Chondrocyte (in vitro differentiated cells): ENCODE measurements around the gene METTL25B. TPM values are rescaled to one million over a fixed set of nuclear protein-coding genes. Genes with fewer than 3 reads are reported as not detected.

Experiments used
- DNase-seq: peaks from one replicate; pipeline ENCODE4 v3.0.0; 2021; ENCODE audit warnings: mixed read lengths, low spot score
- H3K27ac Mint-ChIP-seq: one replicate; pipeline ENCODE4 v1.8.0; 2021; ENCODE audit warnings: mild to moderate bottlenecking, moderate library complexity, mixed read lengths; ENCODE audit not compliant: unreplicated experiment
- H3K27me3 Mint-ChIP-seq: 2 replicates; pipeline ENCODE4 v1.8.0; 2021; ENCODE audit warnings: low read depth, mixed read lengths
- H3K36me3 Mint-ChIP-seq: 2 replicates; pipeline ENCODE4 v1.8.0; 2021; ENCODE audit warnings: low read depth, mixed read lengths
- H3K4me1 Mint-ChIP-seq: 2 replicates; pipeline ENCODE4 v1.8.0; 2021; ENCODE audit warnings: low read depth, mild to moderate bottlenecking, mixed read lengths
- H3K4me3 Mint-ChIP-seq: one replicate; pipeline ENCODE4 v1.8.0; 2021; ENCODE audit warnings: mild to moderate bottlenecking, moderate library complexity, mixed read lengths; ENCODE audit not compliant: unreplicated experiment
- H3K9me3 Mint-ChIP-seq: 2 replicates; pipeline ENCODE4 v1.8.0; 2021; ENCODE audit warnings: low read depth, mixed read lengths
- total RNA-seq: library from RNA; stranded (reverse); gene quantifications from 3 replicates; pipeline ENCODE4 v1.2.1, GENCODE V29; 2021
- TF ChIP-seq, protein P1 (sequence below): fragments of 200-600 bp; sonication (generic); IDR thresholded peaks from 2 replicates; pipeline ENCODE4 v1.5.0; 2021; ENCODE audit warnings: antibody characterized with exemption, mild to moderate bottlenecking, moderate library complexity

Gene METTL25B
- total RNA-seq, 1 donor from 2014 or later, result 11.4 TPM

DNA sequence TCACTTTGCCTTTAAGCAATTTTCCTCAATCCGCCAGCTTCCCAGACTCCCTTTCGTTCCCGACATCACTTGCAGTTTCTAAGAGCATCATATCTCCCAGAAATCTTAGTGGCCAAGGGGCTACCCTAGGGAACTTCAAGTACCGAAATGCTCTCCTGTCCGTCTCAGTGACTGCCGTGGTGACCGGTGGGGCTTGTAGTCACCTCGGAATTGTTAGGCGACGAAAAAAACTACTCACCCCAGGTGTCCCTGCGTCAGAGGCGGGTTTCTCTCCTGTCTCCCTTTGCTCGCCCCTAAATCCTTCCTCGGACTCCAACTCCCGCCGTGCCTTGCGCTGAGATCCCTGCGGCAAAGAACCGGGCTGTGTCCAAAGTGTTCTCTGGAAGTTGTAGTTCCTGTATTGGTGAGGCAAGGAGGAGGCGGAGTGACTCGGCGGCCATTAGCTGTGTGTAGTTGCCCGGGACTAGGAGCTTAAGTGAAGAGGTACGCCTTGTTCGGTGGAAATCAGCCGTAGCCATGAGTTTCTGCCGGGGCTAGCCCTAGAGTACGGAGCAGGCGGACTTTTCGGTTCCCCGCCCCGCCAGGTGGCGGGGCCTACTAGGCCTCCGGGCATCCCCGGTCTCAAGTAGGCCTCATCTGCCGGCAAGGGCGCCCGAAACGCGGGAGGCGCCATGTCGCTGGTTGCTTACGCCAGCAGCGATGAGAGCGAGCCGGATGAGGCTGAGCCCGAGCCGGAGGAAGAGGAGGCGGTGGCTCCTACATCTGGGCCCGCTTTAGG is 39.0 kb downstream of the METTL25B start, which contains the start of gene PRCC:
Gene PRCC, plus strand, starts transcription at position 435 of the 778 bp plus-strand sequence. Its CDS starts 237 bp downstream, at position 672.
- TF ChIP-seq, protein P1, sequence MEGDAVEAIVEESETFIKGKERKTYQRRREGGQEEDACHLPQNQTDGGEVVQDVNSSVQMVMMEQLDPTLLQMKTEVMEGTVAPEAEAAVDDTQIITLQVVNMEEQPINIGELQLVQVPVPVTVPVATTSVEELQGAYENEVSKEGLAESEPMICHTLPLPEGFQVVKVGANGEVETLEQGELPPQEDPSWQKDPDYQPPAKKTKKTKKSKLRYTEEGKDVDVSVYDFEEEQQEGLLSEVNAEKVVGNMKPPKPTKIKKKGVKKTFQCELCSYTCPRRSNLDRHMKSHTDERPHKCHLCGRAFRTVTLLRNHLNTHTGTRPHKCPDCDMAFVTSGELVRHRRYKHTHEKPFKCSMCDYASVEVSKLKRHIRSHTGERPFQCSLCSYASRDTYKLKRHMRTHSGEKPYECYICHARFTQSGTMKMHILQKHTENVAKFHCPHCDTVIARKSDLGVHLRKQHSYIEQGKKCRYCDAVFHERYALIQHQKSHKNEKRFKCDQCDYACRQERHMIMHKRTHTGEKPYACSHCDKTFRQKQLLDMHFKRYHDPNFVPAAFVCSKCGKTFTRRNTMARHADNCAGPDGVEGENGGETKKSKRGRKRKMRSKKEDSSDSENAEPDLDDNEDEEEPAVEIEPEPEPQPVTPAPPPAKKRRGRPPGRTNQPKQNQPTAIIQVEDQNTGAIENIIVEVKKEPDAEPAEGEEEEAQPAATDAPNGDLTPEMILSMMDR, result peak; percentile 42
- peaks cover 34% of the 10 kb centered on the region for H3K4me1 Mint-ChIP-seq
- H3K4me3 Mint-ChIP-seq, result no peak within 1 kb of the TSS
- H3K9me3 Mint-ChIP-seq, result no peaks in the 10 kb centered on the region
- peaks cover 6% of the 10 kb centered on the region for H3K36me3 Mint-ChIP-seq
- H3K27me3 Mint-ChIP-seq, result no peaks in the 10 kb centered on the region
- DNase-seq, result peak; percentile 98
- H3K27ac Mint-ChIP-seq, result no peak within 1 kb of the TSS

DNA sequence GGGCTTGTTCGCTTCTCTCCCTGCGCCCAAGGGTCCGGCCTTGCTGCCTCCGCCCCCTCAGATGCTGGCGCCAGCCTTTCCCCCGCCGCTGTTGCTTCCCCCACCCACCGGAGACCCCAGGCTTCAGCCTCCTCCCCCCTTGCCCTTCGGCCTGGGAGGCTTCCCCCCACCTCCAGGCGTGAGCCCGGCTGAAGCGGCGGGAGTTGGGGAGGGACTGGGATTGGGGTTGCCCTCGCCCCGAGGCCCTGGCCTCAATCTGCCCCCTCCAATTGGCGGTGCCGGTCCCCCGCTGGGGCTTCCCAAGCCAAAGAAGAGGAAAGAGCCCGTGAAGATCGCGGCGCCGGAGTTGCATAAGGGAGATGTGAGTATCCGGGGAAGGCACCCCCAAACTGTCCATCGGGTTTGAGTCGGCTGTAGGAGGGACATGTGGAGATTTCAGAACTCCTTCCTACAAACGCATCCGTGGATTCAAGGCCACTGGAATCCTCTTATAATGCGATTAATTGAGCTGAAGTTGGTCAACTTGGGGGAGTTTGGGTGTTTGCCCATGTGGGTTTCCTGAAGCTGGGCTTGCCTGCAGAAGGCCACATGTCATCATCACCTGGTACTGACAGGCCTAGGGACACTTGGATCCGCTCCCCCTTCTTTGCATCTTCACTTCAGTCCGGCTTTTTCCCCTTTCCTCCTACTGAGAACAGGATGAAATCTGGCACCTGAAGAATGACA is 39.8 kb downstream of the METTL25B start:
- Mint-ChIP-seq H3K27ac (no peak overlapping the region), H3K4me1 (peaks cover 41% of the 10 kb centered on the region), H3K9me3 (no peaks in the 10 kb centered on the region), H3K4me3 (no peak overlapping the region), H3K27me3 (no peaks in the 10 kb centered on the region), H3K36me3 (peaks cover 6% of the 10 kb centered on the region)
- TF ChIP-seq, protein P1, result no peak
- no peak for DNase-seq

DNA sequence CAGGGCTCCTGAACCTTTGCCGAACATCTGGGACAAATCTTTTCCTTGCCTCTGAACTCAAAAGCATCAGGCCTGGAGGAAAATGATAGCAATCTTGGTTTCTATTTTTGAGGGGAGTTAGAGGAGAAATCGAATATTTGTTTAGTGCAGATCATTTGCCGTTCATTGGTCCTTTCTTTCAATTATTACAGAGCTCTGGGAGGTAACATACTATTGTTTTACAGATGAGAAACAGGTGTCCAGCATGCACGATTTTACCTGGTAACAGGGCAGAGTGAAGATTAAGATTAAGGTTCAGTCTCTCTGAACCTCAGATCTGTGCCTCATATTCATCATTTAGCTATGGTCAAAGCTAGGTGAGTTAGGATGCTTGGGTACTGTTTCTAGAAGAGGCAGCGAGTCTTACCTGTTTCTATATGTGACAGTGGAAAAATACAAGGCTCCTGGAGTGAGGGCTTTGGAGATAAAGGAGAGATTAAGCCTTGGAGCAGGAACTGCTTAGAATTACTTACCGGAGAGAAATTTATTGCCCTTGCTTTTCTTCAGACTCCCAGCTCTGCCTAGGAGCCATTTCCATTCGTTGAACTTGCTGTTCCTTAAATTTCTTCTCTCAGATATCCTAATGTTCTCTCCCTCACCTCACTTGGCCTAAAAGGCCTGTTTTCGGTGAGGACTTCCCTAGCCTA is 40.5 kb downstream of the METTL25B start:
- Mint-ChIP-seq H3K9me3 (no peaks in the 10 kb centered on the region), H3K27ac (peak overlapping the region; percentile 64), H3K36me3 (peaks cover 8% of the 10 kb centered on the region), H3K27me3 (no peaks in the 10 kb centered on the region), H3K4me1 (peaks cover 48% of the 10 kb centered on the region), H3K4me3 (no peak overlapping the region)
- TF ChIP-seq, protein P1, result no peak
- no peak for DNase-seq

DNA sequence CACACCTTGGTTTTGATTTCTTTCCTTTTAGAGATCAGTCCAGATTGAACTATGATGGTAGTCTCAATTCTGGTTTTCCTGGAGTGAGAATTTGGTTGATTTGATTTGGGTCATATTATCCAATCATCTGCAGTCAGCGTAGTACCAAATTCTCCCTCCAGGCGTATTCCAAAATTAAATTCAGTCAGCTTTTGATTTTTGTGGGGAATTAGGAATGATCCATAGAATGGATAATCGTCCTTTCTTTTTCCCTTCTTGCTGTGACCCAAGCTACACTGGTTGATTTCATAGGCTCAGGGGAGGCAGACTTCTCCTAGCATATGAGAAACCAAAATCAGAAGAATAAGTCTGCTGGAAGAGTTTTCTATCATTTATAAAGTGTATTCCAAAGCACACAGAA is 44.0 kb downstream of the METTL25B start:
- H3K36me3 Mint-ChIP-seq, result peaks cover 9% of the 10 kb centered on the region
- H3K4me1 Mint-ChIP-seq, result peaks cover 64% of the 10 kb centered on the region
- TF ChIP-seq, protein P1, result no peak
- no peaks in the 10 kb centered on the region for H3K9me3 Mint-ChIP-seq
- H3K27me3 Mint-ChIP-seq, result no peaks in the 10 kb centered on the region
- no peak for DNase-seq
- H3K4me3 Mint-ChIP-seq, result no peak overlapping the region
- H3K27ac Mint-ChIP-seq, result no peak overlapping the region
